GM19099 (cell line): ENCODE results near the gene RPRM.

Source experiments
- POLR2A ChIP-seq: IDR thresholded peaks from 3 replicates; pipeline ENCODE4 v1.6.1; 2011; ENCODE audit warnings: low read depth; ENCODE audit not compliant: insufficient read length; ENCODE audit errors: extremely low read depth

RPRM gene

GRCh38 chr2:153478289-153479261 is at the start of gene RPRM:
RPRM (minus strand) TSS chr2:153478762; CDS start chr2:153478565, 197 bp downstream.
- no peak for TF ChIP-seq POLR2A

DNA sequence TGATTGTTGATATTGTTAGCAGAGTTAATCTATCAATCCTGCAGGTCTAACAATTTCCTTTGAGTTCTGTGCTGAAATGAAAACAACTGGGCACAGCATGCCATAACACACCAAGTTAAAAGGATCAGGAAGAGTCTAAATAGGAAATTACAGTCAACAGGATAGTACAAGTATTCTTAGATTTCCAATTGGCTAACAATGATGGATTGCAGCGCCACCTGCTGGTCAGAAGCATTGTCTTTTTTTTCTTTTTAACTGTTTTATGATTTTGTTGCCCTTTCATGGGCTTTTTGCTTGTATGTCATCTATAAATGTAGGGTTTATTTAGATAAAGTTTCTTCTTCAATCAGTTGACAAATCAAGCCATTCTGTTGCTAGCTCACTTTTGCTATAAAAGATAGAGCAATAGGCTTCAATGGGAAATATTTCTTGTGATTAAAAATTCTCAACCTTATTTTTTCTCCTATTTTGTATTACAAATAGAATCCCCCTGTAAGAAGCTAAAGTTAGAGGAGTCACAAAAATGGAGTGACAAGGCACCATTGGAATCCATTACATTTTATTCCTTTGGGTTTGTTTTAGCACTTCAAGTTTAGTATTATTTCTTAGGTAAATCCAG is 40.8 kb upstream of the RPRM start:
- no peak for TF ChIP-seq POLR2A

GRCh38 chr2:153512331-153512730 is 33.8 kb upstream of the RPRM start:
- TF ChIP-seq POLR2A = no peak

DNA sequence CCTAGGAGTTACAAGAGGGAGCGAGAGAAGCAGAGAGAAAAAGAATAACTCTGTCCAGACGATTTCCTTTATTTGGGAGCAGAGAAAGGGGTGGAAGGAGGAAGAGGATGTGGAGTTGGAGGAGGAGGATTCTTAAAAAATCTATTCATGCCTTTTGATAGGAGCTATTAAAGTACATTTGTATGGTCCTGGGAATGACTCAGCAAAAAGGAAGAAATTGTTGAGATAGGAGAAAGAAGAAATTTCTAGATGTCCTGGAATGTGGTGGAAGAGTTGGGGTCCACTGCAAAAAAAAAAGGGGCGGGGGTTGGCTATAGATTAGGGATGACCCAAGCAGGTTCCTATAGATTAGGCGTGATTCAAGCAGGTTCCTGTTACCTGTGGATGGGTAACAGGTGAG is 32.4 kb upstream of the RPRM start:
- TF ChIP-seq POLR2A = no peak

GRCh38 chr2:153509133-153509532 is 30.6 kb upstream of the RPRM start:
- TF ChIP-seq POLR2A = no peak

DNA sequence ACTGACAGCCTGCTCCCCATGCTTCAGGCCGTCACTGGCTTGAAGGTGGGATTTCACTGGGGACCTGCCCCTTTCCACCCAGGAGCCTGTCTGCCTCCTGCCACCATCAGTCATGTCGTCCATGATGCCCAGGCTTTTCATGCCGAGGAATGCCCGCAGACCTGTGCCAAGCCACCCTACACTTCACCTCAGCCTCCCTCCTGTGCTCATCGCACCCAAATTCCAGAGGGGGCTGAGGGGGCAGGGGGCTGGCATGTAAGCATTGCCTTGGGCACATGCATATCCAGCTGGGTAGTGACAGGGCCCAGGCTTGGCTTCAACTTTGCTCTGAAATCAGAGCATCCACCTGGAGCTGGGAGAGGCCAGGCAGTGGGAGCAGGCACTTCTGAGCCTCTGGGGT is 20.9 kb upstream of the RPRM start:
- no peak for TF ChIP-seq POLR2A

GRCh38 chr2:153497938-153498629 is 19.5 kb upstream of the RPRM start:
- TF ChIP-seq POLR2A = no peak

DNA sequence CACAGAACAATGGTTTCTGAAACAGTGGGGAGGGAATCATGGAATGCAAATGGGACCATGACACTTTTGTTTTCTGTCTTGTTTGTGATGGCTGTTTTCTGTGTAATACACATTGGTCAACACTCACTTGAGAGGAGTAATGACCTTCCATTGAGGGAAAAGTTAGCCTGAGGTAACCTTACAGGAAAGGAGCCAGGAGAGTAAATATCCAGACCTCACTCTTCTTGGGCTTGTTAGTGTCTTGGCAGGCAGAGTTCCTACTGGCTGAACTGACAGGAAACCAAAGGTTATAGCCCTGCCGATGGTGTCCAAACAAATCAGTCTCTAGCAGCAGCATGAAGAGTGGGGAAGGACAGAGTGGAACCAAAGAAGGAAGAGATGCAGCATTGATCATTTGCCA is 17.2 kb upstream of the RPRM start:
- no peak for TF ChIP-seq POLR2A

GRCh38 chr2:153488072-153488471 is 9.5 kb upstream of the RPRM start:
- no peak for TF ChIP-seq POLR2A

DNA sequence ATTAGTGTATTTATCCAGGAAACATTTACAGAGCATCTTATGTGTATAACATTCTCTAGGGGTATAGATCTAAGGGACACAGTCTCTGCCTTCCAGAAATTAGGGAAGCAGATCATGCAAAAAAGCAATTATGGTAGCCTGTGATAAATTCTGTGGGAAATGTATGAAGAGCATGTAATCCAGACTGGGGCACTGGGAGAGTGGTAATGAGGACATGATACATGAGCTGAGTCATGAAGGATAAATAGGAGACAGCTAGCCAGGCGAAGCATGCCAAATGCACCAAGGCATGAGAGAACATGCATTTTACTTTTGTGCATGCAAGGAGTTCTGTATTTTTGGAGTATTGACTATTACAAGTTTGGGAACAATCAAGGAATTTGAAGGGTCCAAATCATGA is 8.9 kb upstream of the RPRM start:
- TF ChIP-seq POLR2A = no peak

GRCh38 chr2:153479573-153479972 is 1.0 kb upstream of the RPRM start:
- no peak for TF ChIP-seq POLR2A

GRCh38 chr2:153477636-153478288 is 800 bp downstream of the RPRM start:
- no peak for TF ChIP-seq POLR2A

DNA sequence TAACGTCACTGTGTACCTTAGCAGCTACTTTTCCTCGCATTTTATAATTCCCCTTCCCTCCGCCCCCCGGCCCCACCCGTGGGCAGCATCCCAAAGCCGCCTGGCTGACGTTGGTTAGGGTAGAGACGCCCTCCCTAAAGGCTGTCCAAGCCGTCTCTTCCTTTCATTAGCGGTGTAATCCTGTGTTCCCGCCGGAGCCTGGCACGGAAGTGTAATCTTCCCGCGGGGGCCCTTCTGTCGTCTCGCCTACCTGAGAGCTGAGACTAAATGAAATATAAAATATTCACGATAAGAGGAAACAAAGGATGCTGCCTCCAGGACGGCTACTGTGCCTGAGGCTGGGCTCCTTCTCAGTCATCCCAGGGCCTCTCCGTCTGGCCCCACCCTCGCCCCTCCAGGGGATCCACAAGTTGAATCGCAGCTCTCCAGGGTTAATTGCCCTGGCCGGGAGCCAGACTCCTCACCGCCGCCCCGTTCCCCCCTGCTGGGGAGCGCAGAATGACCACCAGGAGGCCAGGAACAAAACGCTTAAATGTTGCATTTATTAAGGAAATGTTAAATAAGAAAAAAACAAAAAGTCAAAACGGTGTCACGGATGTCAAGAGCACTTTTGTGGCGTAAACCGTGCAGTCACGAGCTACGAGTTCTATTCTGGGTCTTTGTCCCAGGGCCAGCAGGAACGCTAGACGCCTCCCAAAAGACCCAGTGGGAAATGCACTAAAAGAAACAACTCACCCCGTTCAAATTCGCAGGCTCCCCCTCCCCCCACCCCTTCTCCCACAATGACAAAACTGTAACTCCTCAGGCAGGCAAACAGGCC is 1.5 kb downstream of the RPRM start:
- TF ChIP-seq POLR2A = no peak

DNA sequence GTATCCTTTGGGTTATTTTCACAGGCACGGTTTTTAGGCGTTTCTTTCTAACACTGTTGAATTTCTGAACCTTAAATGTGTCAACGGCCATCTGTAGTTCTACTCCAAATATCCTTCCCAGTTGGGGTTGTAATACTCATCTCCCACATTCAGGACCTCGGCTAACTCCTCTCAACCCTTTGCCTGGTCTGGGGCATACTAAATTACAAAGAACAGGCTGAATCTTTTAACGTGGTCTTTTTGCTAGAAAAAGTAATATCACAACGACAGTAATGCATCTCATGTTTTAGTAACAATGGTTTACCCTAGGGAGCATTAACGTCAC is 2.1 kb downstream of the RPRM start:
- TF ChIP-seq POLR2A = no peak
